RWPE1 (cell line): ENCODE data around the gene MUC4.
"Not testable (repeated sequence)": the region's sequence is repeated elsewhere in the genome, so short reads cannot be mapped to it uniquely, and the experiment has no call there.

Experiments used
- CTCF ChIA-PET: fragments of 350-600 bp; sonication (Branson Sonifier 250); formaldehyde crosslinking; extraction: SDS; loops from one replicate; lab custom pipeline; 2021; lab: Yijun Ruan, JAX
- POLR2A ChIA-PET: fragments of 400-600 bp; formaldehyde crosslinking; extraction: SDS; loops from one replicate; lab custom pipeline; 2020; ENCODE audit warnings: antibody characterized with exemption; ENCODE audit not compliant: low non-redundant PET; lab: Yijun Ruan, JAX
- DNase-seq: peaks from one replicate; pipeline ENCODE4 v3.0.0; 2012; ENCODE audit warnings: low spot score
- H3K27ac ChIP-seq: fragments of 450-650 bp; 2 replicates; pipeline ENCODE4 v1.5.1; 2017
- TF ChIP-seq, protein P1 (sequence below): fragments of 450-650 bp; conservative IDR thresholded peaks from 2 replicates; pipeline ENCODE4 v1.5.1; 2017; ENCODE audit warnings: low read depth, mild to moderate bottlenecking

The MUC4 gene

DNA sequence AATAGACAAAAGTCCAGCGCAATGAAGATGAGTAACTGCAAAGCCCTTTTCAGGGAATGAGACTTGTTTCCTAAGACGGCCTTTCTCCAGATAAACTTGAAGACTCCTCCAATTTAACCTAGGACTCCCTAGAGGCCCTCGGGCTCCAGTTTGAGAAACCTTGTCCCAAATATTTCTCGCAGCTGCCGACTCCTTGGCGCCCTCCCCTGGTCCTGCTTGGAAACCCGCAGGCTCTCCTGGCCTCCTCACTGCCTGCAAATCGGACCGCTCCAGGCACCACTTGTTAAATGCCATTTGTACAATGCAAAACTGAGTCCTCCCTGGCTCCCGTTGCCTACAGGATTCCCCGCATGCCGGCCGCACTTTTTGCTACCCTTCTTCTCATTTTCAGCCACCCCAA lies 36.8 kb downstream of the MUC4 start:
- CTCF ChIA-PET = no interaction called here
- TF ChIP-seq, protein P1, sequence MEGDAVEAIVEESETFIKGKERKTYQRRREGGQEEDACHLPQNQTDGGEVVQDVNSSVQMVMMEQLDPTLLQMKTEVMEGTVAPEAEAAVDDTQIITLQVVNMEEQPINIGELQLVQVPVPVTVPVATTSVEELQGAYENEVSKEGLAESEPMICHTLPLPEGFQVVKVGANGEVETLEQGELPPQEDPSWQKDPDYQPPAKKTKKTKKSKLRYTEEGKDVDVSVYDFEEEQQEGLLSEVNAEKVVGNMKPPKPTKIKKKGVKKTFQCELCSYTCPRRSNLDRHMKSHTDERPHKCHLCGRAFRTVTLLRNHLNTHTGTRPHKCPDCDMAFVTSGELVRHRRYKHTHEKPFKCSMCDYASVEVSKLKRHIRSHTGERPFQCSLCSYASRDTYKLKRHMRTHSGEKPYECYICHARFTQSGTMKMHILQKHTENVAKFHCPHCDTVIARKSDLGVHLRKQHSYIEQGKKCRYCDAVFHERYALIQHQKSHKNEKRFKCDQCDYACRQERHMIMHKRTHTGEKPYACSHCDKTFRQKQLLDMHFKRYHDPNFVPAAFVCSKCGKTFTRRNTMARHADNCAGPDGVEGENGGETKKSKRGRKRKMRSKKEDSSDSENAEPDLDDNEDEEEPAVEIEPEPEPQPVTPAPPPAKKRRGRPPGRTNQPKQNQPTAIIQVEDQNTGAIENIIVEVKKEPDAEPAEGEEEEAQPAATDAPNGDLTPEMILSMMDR = no peak
- H3K27ac ChIP-seq = no peak overlapping the region
- no peak for DNase-seq
- POLR2A ChIA-PET = no interaction called here

DNA sequence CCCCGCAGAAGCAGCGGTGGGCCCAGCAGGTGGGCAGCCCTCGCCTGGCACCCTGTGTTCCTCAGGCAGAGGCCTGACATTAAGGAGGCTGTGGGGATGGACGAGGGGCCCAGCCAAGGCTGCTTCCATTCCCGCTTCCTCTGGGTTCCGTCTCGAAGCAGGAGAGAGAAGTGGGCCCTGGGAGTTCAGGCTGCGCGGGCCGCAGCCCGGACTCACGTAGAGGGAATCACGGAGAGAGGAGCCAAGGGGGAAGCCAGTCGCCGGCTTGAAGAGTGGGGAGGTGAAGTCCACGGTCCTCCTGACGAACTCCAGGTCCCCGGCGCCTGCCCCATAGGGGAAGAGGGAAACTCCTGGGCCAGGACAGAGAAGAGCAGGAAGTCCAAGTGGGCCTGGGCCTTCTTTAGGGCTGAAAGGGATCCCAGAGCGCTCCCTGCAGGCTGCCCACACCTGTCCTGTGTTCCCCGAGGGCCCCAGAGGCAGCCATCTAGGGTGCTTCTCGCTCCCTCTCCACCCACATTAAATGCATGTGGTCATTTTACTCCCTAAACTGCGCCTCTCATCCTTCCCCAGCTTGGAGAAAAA lies 37.7 kb downstream of the MUC4 start:
- no peak overlapping the region for H3K27ac ChIP-seq
- ChIA-PET POLR2A (no interaction called here), CTCF (interaction anchor here (0.7 kb wide), 1 partner anchor 15 kb away, joined by 3 read pairs; no protein-coding TSS in a partner anchor)
- TF ChIP-seq, protein P1 = no peak
- DNase-seq = no peak

GRCh38 chr3:195771646-195772300 lies 40.0 kb downstream of the MUC4 start:
- no peak overlapping the region for H3K27ac ChIP-seq

DNA sequence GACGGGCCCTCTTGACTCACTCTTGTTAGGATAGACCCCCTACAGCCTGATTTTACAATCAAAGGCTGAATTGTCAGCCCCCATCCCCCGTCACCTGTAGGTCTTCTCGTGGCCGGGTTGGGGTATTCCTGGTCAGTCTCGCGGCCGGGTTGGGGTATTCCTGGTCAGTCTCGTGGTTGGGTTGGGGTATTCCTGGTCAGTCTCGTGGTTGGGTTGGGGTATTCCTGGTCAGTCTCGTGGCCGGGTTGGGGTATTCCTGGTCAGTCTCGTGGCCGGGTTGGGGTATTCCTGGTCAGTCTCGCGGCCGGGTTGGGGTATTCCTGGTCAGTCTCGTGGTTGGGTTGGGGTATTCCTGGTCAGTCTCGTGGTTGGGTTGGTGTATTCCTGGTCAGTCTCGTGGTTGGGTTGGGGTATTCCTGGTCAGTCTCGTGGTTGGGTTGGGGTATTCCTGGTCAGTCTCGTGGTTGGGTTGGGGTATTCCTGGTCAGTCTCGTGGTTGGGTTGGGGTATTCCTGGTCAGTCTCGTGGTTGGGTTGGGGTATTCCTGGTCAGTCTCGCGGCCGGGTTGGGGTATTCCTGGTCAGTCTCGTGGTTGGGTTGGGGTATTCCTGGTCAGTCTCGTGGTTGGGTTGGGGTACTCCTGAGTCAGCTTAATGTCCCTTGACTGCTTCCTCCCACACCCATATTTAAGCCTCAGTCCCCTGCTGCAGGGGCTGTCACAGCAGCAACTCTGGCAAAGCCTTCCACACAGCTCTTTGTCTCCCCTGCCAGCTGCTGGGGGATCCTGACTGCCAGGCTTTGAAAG lies 40.7 kb downstream of the MUC4 start:
- DNase-seq, POLR2A ChIA-PET, H3K27ac ChIP-seq, CTCF ChIA-PET: not testable (repeated sequence)

More at GRCh38 chr3:195771646-195772300, 40.0 kb downstream of the MUC4 start:
- POLR2A ChIA-PET = no interaction called here
- DNase-seq = no peak
- CTCF ChIA-PET = no interaction called here
- TF ChIP-seq, protein P1 = no peak

- H3K27ac ChIP-seq = no peak overlapping the region
- TF ChIP-seq, protein P1 = no peak
- no peak for DNase-seq
- ChIA-PET CTCF (no interaction called here), POLR2A (interaction anchor here (0.6 kb wide), 1 partner anchor 1136 kb away, joined by 7 read pairs; no protein-coding TSS in a partner anchor)
Measured at GRCh38 chr3:195770081-195770840, 41.5 kb downstream of the MUC4 start.

DNA sequence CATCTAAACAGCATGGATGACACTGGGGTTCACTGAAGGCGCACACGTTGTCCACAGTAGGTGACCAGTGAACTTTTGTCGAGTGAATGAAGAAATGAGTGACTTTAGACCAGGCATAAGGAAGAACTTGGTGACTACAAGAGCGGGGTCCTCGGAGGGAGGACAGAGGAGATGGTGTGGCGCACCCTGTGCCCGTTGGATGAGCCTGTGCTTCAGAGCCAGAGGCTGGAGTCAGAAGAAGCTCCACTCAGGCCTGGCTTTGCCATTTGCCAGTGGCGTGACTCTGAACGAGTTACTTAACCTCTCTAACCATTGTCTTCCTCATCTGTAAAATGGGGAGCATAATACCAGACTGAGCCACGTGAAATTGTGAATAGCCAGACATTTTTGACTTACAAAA lies 42.2 kb downstream of the MUC4 start:
- no peak for DNase-seq
- POLR2A ChIA-PET = no interaction called here
- TF ChIP-seq, protein P1 = no peak
- no peak overlapping the region for H3K27ac ChIP-seq
- CTCF ChIA-PET = no interaction called here
